ENCODE data around the gene NFIC.

GRCh38 chr19:3450796-3451411, 84.5 kb downstream of the NFIC start:
- no peak for TF ChIP-seq POLR2A (IDR thresholded peaks at IDR 0.05; ENCODE audit: low read depth)
- TF ChIP-seq EP300 (IDR thresholded peaks at IDR 0.05), result peak; percentile 97
- TF ChIP-seq, protein P1, sequence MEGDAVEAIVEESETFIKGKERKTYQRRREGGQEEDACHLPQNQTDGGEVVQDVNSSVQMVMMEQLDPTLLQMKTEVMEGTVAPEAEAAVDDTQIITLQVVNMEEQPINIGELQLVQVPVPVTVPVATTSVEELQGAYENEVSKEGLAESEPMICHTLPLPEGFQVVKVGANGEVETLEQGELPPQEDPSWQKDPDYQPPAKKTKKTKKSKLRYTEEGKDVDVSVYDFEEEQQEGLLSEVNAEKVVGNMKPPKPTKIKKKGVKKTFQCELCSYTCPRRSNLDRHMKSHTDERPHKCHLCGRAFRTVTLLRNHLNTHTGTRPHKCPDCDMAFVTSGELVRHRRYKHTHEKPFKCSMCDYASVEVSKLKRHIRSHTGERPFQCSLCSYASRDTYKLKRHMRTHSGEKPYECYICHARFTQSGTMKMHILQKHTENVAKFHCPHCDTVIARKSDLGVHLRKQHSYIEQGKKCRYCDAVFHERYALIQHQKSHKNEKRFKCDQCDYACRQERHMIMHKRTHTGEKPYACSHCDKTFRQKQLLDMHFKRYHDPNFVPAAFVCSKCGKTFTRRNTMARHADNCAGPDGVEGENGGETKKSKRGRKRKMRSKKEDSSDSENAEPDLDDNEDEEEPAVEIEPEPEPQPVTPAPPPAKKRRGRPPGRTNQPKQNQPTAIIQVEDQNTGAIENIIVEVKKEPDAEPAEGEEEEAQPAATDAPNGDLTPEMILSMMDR (IDR thresholded peaks at IDR 0.05), result no peak
- TF ChIP-seq POLR2AphosphoS5 (IDR thresholded peaks at IDR 0.05), result peak; percentile 95 to 97
